ENCODE measurements around the gene ADAP1.

ADAP1 gene

GRCh38 chr7:990933-991728 is 36.7 kb upstream of the ADAP1 start:
- no peak for TF ChIP-seq CTCF (IDR thresholded peaks at IDR 0.05; ENCODE audit: insufficient read depth, low read depth, low read length, missing control alignments)
- DNase-seq (ENCODE audit: low read depth) = no peak
- no peak overlapping the region for H3K4me3 ChIP-seq (ENCODE audit: low read depth, low read length)

DNA sequence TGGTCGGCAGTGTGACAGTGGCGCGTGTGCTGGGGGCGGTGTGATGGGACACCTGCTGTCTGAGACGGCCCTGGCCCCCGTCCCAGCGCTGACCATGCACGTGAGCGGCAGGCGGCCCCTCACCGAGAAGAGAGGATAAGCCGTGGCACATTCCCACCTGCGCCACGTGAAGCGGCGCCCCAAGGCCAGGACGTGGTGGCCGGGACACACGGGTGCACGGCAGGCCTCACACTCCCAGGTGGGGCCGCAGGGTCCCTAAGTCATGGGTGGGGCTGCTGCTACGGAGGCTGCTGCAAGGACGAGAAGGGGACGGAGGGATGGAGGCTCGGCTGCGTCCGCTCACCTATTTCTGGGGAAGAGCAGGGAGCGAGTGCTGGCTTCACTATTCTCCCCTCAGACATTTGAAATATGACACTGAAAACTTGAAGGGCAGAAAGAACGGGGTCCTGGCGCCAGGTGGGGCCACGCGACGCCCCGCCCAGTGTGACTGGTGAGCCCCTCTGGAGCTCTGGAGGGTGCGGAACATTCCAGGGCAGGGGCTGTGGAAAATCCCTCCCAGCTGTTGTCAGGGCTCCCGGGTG is 36.0 kb upstream of the ADAP1 start:
- no peak for DNase-seq (ENCODE audit: low read depth)
- TF ChIP-seq CTCF (IDR thresholded peaks at IDR 0.05; ENCODE audit: insufficient read depth, low read depth, low read length, missing control alignments) = no peak
- no peak overlapping the region for H3K4me3 ChIP-seq (ENCODE audit: low read depth, low read length)

GRCh38 chr7:988963-989529 is 34.6 kb upstream of the ADAP1 start:
- DNase-seq (ENCODE audit: low read depth) = no peak
- H3K4me3 ChIP-seq (ENCODE audit: low read depth, low read length) = no peak overlapping the region
- no peak for TF ChIP-seq CTCF (IDR thresholded peaks at IDR 0.05; ENCODE audit: insufficient read depth, low read depth, low read length, missing control alignments)

- no peak for TF ChIP-seq CTCF (IDR thresholded peaks at IDR 0.05; ENCODE audit: insufficient read depth, low read depth, low read length, missing control alignments)
- no peak for DNase-seq (ENCODE audit: low read depth)
- H3K4me3 ChIP-seq (ENCODE audit: low read depth, low read length) = no peak overlapping the region
Observed at GRCh38 chr7:988426-988911, 34.0 kb upstream of the ADAP1 start.

GRCh38 chr7:987909-988308 is 33.4 kb upstream of the ADAP1 start:
- TF ChIP-seq CTCF (IDR thresholded peaks at IDR 0.05; ENCODE audit: insufficient read depth, low read depth, low read length, missing control alignments) = no peak
- H3K4me3 ChIP-seq (ENCODE audit: low read depth, low read length) = no peak overlapping the region
- no peak for DNase-seq (ENCODE audit: low read depth)

DNA sequence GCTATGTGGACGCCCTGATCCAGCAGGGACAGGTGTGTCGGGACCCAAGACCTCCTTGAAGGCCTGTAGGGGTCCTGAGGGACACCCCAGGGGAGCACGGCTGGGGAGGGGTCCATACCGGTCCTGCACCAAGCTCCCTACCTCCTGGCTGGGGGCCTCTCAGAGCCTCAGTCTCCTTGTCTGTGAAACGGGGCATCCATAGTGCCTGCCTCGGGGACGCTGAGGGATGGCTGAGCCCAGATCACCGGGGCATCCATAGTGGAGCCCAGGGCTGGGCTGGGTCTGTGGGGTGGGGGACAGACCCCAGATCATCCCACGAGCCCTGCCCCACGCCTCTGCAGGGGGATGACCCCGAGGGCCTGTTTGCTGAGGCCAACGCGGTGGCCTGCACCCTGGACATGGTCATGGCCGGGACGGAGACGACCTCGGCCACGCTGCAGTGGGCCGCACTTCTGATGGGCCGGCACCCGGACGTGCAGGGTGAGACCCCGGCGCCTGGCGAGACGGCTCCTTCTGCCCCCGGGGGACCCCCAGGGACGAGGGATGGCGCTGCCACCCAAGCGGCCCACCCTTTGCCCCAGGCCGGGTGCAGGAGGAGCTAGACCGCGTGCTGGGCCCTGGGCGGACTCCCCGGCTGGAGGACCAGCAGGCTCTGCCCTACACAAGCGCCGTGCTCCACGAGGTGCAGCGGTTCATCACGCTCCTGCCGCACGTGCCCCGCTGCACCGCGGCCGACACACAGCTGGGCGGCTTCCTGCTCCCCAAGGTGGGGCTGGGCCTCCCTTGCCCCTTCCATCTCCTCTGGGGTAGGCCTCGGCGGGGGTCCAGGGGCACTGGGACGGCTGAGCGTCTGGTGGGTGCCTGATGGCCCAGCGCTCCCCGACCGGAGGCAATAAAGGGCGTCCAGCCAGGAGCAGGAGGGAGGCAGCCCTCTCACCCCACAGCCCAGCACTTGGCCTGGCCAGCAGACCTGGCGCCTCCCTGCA is 32.6 kb upstream of the ADAP1 start:
- TF ChIP-seq CTCF (IDR thresholded peaks at IDR 0.05; ENCODE audit: insufficient read depth, low read depth, low read length, missing control alignments) = no peak
- H3K4me3 ChIP-seq (ENCODE audit: low read depth, low read length) = no peak overlapping the region
- no peak for DNase-seq (ENCODE audit: low read depth)

Data from GM12865 (cell line).